ENCODE results near the gene NEK3.
"Not testable (repeated sequence)": the region's sequence is repeated elsewhere in the genome, so short reads cannot be mapped to it uniquely, and the experiment has no call there.

- not testable (repeated sequence) for TF ChIP-seq CTCF, POLR2A, EP300, POLR2AphosphoS5 (IDR thresholded peaks at IDR 0.05)
These were observed 44.5 kb upstream of the NEK3 start for GRCh38 chr13:52203864-52204263.

Data from stomach (tissue), 4 donors.